HEK293 (cell line): ENCODE measurements around the gene DENND1A.

ENCODE experiments used
- CTCF ChIA-PET: fragments of 350-600 bp; formaldehyde crosslinking; extraction: SDS; loops from one replicate; lab custom pipeline; 2021; ENCODE audit warnings: antibody characterized with exemption; lab: Yijun Ruan, JAX
- POLR2A ChIA-PET: fragments of 300-600 bp; formaldehyde crosslinking; extraction: SDS; loops from one replicate; lab custom pipeline; 2020; ENCODE audit warnings: antibody characterized with exemption, inconsistent platforms; lab: Yijun Ruan, JAX
- H3K27ac ChIP-seq: fragments of 200-500 bp; sonication (Bioruptor generic); 2 replicates; pipeline ENCODE4 v1.5.1; 2014; ENCODE audit warnings: low read depth, low read length, control low read depth, inconsistent platforms; ENCODE audit errors: extremely low read depth
- H3K36me3 ChIP-seq, 2 experiments: fragments of 200-500 bp in 1 of 2; sonication (Bioruptor generic) in 1 of 2; 1 replicate in 1 of 2; 2 replicates in 1 of 2; pipeline ENCODE4 v1.5.1; 2014 to 2017; ENCODE audit warnings: inconsistent platforms in 2 of 2, low read length in 2 of 2; ENCODE audit not compliant: control insufficient read depth in 2 of 2, insufficient read depth in 1 of 2
- H3K4me1 ChIP-seq: fragments of 200-500 bp; sonication (Bioruptor generic); 2 replicates; pipeline ENCODE4 v1.5.1; 2014; ENCODE audit warnings: mild to moderate bottlenecking, low read length, inconsistent platforms; ENCODE audit not compliant: control insufficient read depth, insufficient read depth
- H3K4me3 ChIP-seq: 2 replicates; pipeline ENCODE4 v1.5.1; 2011; ENCODE audit warnings: low read depth, mild to moderate bottlenecking, control low read depth, low read length, moderate library complexity
- H3K9me3 ChIP-seq: fragments of 200-500 bp; sonication (Bioruptor generic); 2 replicates; pipeline ENCODE4 v1.5.1; 2014; ENCODE audit warnings: low read depth, low read length, inconsistent platforms; ENCODE audit not compliant: control insufficient read depth, insufficient read depth
- FEZF1 ChIP-seq: fragments of 450-650 bp; formaldehyde crosslinking; IDR thresholded peaks from 2 replicates; pipeline ENCODE4 v1.5.1; 2016; ENCODE audit warnings: missing biosample characterization, missing genetic modification characterization
- GLIS2 ChIP-seq: fragments of 450-650 bp; formaldehyde crosslinking; IDR thresholded peaks from 2 replicates; pipeline ENCODE4 v1.5.1; 2016; ENCODE audit warnings: missing biosample characterization, missing genetic modification characterization
- IKZF3 ChIP-seq: fragments of 450-650 bp; IDR thresholded peaks from 2 replicates; pipeline ENCODE4 v1.5.0; 2018; ENCODE audit warnings: missing biosample characterization, mild to moderate bottlenecking, missing genetic modification characterization, moderate library complexity
- KLF16 ChIP-seq: fragments of 450-650 bp; formaldehyde crosslinking; IDR thresholded peaks from 2 replicates; pipeline ENCODE4 v1.5.1; 2017; ENCODE audit warnings: missing biosample characterization, missing genetic modification characterization
- OSR2 ChIP-seq: fragments of 450-650 bp; formaldehyde crosslinking; IDR thresholded peaks from 2 replicates; pipeline ENCODE4 v1.5.1; 2016; ENCODE audit warnings: missing biosample characterization, missing genetic modification characterization
- SP2 ChIP-seq: fragments of 450-650 bp; formaldehyde crosslinking; IDR thresholded peaks from 2 replicates; pipeline ENCODE4 v1.5.1; 2016; ENCODE audit warnings: missing biosample characterization, missing genetic modification characterization
- YY1 ChIP-seq: fragments of 450-650 bp; formaldehyde crosslinking; IDR thresholded peaks from 2 replicates; pipeline ENCODE4 v1.5.1; 2018; ENCODE audit warnings: missing biosample characterization, missing genetic modification characterization
- ZBTB48 ChIP-seq: fragments of 450-650 bp; formaldehyde crosslinking; IDR thresholded peaks from 2 replicates; pipeline ENCODE4 v1.5.1; 2016; ENCODE audit warnings: missing biosample characterization, missing genetic modification characterization
- ZIC2 ChIP-seq: fragments of 450-650 bp; formaldehyde crosslinking; IDR thresholded peaks from 2 replicates; pipeline ENCODE4 v1.5.1; 2016; ENCODE audit warnings: missing biosample characterization, missing genetic modification characterization
- ZNF112 ChIP-seq: fragments of 450-650 bp; formaldehyde crosslinking; IDR thresholded peaks from 2 replicates; pipeline ENCODE4 v1.5.0; 2017; ENCODE audit warnings: missing biosample characterization, missing genetic modification characterization
- ZNF157 ChIP-seq: fragments of 450-650 bp; formaldehyde crosslinking; IDR thresholded peaks from 2 replicates; pipeline ENCODE4 v1.5.1; 2016; ENCODE audit warnings: missing biosample characterization, missing genetic modification characterization
- ZNF16 ChIP-seq: fragments of 450-650 bp; formaldehyde crosslinking; IDR thresholded peaks from 2 replicates; pipeline ENCODE4 v1.5.1; 2016; ENCODE audit warnings: low read depth, missing biosample characterization, missing genetic modification characterization
- ZNF2 ChIP-seq: fragments of 450-650 bp; formaldehyde crosslinking; IDR thresholded peaks from 2 replicates; pipeline ENCODE4 v1.5.1; 2016; ENCODE audit warnings: missing biosample characterization, missing genetic modification characterization
- ZNF266 ChIP-seq: fragments of 450-650 bp; formaldehyde crosslinking; IDR thresholded peaks from 2 replicates; pipeline ENCODE4 v1.5.1; 2016; ENCODE audit warnings: missing biosample characterization, missing genetic modification characterization, low read depth
- ZNF341 ChIP-seq: fragments of 450-650 bp; formaldehyde crosslinking; IDR thresholded peaks from 2 replicates; pipeline ENCODE4; 2016; ENCODE audit warnings: low read depth, missing biosample characterization, missing genetic modification characterization
- ZNF362 ChIP-seq: fragments of 450-650 bp; formaldehyde crosslinking; IDR thresholded peaks from 2 replicates; pipeline ENCODE4 v1.5.1; 2016; ENCODE audit warnings: missing biosample characterization, missing genetic modification characterization
- ZNF366 ChIP-seq: fragments of 450-650 bp; formaldehyde crosslinking; conservative IDR thresholded peaks from 2 replicates; pipeline ENCODE4 v1.5.1; 2016; ENCODE audit warnings: missing biosample characterization, missing genetic modification characterization
- ZNF404 ChIP-seq: fragments of 450-650 bp; formaldehyde crosslinking; IDR thresholded peaks from 2 replicates; pipeline ENCODE4 v1.5.1; 2017; ENCODE audit warnings: missing biosample characterization, missing genetic modification characterization
- ZNF416 ChIP-seq: fragments of 450-650 bp; formaldehyde crosslinking; IDR thresholded peaks from 2 replicates; pipeline ENCODE4 v1.5.1; 2016; ENCODE audit warnings: missing biosample characterization, missing genetic modification characterization
- ZNF548 ChIP-seq: fragments of 450-650 bp; formaldehyde crosslinking; IDR thresholded peaks from 2 replicates; pipeline ENCODE4 v1.5.1; 2016; ENCODE audit warnings: missing biosample characterization, missing genetic modification characterization
- ZNF747 ChIP-seq: fragments of 450-650 bp; formaldehyde crosslinking; IDR thresholded peaks from 2 replicates; pipeline ENCODE4 v1.5.1; 2016; ENCODE audit warnings: missing biosample characterization, missing genetic modification characterization
- TF ChIP-seq, protein P1 (sequence below): fragments of 450-650 bp; formaldehyde crosslinking; IDR thresholded peaks from 2 replicates; pipeline ENCODE4 v1.5.1; 2016; ENCODE audit warnings: missing biosample characterization, missing genetic modification characterization
- TF ChIP-seq, protein P2 (sequence below): fragments of 450-650 bp; formaldehyde crosslinking; IDR thresholded peaks from 2 replicates; pipeline ENCODE4 v1.5.1; 2016; ENCODE audit warnings: missing biosample characterization, missing genetic modification characterization, borderline replicate concordance

Gene DENND1A

DNA sequence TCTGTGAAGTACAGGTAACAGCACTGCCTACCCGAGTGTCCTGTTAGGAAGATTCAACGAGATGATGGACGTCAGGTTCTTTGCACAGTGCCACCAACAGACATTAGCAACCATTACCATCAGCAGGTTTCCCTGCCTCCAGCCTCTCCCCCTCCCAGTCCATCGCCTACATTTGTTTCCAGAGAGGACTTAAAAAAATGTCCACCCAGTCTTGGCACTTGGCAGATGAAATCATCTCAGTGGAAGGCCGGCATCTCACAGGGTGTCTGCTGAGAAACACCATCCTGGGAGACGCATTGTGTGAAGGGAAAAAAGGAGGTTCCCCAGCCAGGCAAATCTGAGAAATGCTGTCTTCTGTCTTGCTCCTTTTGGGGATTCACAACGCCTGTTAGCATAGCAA lies 515.7 kb downstream of the DENND1A start:
- CTCF ChIA-PET = no interaction called here
- no peaks in the 10 kb centered on the region for H3K9me3 ChIP-seq

DNA sequence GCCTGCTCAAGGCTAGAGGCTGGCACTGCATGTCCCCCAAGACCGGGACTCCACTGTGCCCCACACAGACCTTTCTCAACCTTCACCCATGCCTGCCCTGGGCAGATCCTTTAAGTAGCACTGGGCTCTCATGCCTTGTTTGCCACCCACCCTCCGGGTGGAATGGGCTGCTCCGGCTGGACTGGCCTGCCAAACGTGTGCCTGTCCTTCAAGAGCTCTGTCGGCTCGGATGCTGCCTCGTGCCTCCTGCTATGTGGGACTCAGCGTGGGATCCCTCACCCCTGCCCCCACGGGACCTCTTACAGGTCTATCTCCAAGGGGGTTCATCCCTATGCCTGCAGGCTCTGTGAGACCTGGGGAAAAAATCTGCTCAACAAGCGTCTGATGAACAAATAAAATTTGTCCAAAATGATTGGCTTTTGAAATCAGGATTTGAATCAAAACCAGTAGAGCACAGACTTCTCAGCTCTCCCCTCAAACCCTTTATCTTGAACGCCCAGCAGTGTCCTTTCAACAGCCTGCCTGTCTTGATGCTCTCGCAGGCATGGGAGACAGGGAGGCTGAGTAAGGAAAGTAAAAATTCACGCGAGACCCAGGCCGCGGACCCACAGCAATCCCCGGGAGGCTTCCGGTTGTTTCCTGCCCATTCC lies 517.6 kb downstream of the DENND1A start:
- ChIA-PET POLR2A (no interaction called here), CTCF (interaction anchor here (0.5 kb wide), 1 partner anchor 595 kb away, joined by 3 read pairs; no protein-coding TSS in a partner anchor)
- no peak overlapping the region for H3K27ac ChIP-seq
- H3K4me1 ChIP-seq = peaks cover 2% of the 10 kb centered on the region; the same call in 1 of the 2 replicates
- no peaks in the 10 kb centered on the region for H3K36me3 ChIP-seq
- no peaks in the 10 kb centered on the region for H3K9me3 ChIP-seq
- H3K4me3 ChIP-seq = no peak overlapping the region
- TF ChIP-seq ZIC2 = peak; percentile 27; the same call in 1 of the 2 replicates
- TF ChIP-seq ZNF16 (tag by site-specific recombination) = no peak

More for the DNA sequence above, 515.7 kb downstream of the DENND1A start:
- H3K27ac ChIP-seq = no peak overlapping the region
- H3K36me3 ChIP-seq = no peaks in the 10 kb centered on the region
- no peaks in the 10 kb centered on the region for H3K4me1 ChIP-seq
- TF ChIP-seq KLF16 = no peak
- no peak for TF ChIP-seq ZNF341
- TF ChIP-seq ZNF2 (tag by site-specific recombination) = no peak
- no peak for TF ChIP-seq GLIS2 (tag by site-specific recombination)
- TF ChIP-seq ZNF404 (tag by site-specific recombination) = no peak
- TF ChIP-seq ZNF362 (tag by site-specific recombination) = no peak
- POLR2A ChIA-PET = no interaction called here
- H3K4me3 ChIP-seq = no peak overlapping the region

- POLR2A ChIA-PET = no interaction called here
- no peak overlapping the region for H3K27ac ChIP-seq
- peaks cover 5% of the 10 kb centered on the region for H3K4me1 ChIP-seq
- no peaks in the 10 kb centered on the region for H3K9me3 ChIP-seq
- CTCF ChIA-PET = interaction anchor here (0.5 to 2.3 kb wide), 2 partner anchors 10 to 1008 kb away, joined by 3 to 8 read pairs; no protein-coding TSS in a partner anchor
- TF ChIP-seq FEZF1 (tag by site-specific recombination) (no peak), GLIS2 (tag by site-specific recombination) (no peak), OSR2 (tag by site-specific recombination) (no peak)
- TF ChIP-seq, protein P1, sequence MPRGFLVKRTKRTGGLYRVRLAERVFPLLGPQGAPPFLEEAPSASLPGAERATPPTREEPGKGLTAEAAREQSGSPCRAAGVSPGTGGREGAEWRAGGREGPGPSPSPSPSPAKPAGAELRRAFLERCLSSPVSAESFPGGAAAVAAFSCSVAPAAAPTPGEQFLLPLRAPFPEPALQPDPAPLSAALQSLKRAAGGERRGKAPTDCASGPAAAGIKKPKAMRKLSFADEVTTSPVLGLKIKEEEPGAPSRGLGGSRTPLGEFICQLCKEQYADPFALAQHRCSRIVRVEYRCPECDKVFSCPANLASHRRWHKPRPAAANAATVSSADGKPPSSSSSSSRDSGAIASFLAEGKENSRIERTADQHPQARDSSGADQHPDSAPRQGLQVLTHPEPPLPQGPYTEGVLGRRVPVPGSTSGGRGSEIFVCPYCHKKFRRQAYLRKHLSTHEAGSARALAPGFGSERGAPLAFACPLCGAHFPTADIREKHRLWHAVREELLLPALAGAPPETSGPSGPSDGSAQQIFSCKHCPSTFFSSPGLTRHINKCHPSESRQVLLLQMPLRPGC (tag by site-specific recombination) = no peak
- no peaks in the 10 kb centered on the region for H3K36me3 ChIP-seq
- no peak overlapping the region for H3K4me3 ChIP-seq
Measured at GRCh38 chr9:123411636-123412035, 518.3 kb downstream of the DENND1A start.

DNA sequence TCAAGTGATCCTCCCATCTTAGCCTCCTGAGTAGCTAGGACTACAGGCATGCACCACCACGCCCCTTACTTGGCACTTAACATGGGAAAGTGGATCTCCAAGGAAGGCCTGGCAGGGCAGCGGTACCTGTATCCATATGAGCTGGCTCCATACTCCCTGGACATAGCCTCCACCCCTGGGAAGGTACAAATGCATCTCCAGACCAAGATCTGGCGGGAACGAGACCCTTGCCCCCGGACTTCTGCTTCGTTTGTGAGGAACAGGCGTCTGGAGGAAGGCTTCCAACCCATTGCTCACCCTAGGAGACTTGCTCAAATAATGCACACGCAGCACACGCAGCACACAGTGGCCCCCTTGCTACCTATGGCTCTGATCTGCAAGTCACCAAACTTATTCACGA lies 518.7 kb downstream of the DENND1A start:
- H3K4me3 ChIP-seq = no peak overlapping the region
- TF ChIP-seq ZNF416 (no peak), IKZF3 (no peak), ZNF157 (tag by site-specific recombination) (no peak), GLIS2 (tag by site-specific recombination) (no peak), ZNF266 (tag by site-specific recombination) (no peak), YY1 (tag by site-specific recombination) (no peak), SP2 (no peak), ZNF112 (tag by site-specific recombination) (no peak), ZBTB48 (tag by site-specific recombination) (no peak), ZNF548 (tag by site-specific recombination) (no peak), ZNF747 (tag by site-specific recombination) (no peak), ZNF366 (no peak)
- TF ChIP-seq, protein P2, sequence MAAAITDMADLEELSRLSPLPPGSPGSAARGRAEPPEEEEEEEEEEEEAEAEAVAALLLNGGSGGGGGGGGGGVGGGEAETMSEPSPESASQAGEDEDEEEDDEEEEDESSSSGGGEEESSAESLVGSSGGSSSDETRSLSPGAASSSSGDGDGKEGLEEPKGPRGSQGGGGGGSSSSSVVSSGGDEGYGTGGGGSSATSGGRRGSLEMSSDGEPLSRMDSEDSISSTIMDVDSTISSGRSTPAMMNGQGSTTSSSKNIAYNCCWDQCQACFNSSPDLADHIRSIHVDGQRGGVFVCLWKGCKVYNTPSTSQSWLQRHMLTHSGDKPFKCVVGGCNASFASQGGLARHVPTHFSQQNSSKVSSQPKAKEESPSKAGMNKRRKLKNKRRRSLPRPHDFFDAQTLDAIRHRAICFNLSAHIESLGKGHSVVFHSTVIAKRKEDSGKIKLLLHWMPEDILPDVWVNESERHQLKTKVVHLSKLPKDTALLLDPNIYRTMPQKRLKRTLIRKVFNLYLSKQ (tag by site-specific recombination) = no peak
- peaks cover 7% of the 10 kb centered on the region for H3K4me1 ChIP-seq
- CTCF ChIA-PET = interaction anchor here (0.7 to 2.3 kb wide), 2 partner anchors 9 to 67 kb away, joined by 4 to 8 read pairs; no protein-coding TSS in a partner anchor
- POLR2A ChIA-PET = no interaction called here
- no peaks in the 10 kb centered on the region for H3K9me3 ChIP-seq
- no peaks in the 10 kb centered on the region for H3K36me3 ChIP-seq
- H3K27ac ChIP-seq = no peak overlapping the region
